Nephron progenitor cell (in vitro differentiated cells): ENCODE data around the gene KLK10.

Experiments used
- DNase-seq: peaks from one replicate; pipeline ENCODE4 v3.0.0; 2021
- H3K27ac Mint-ChIP-seq: 2 replicates; pipeline ENCODE4 v1.8.0; 2021; ENCODE audit warnings: mild to moderate bottlenecking, moderate library complexity, mixed read lengths
- H3K27me3 Mint-ChIP-seq: 2 replicates; pipeline ENCODE4 v1.8.0; 2021; ENCODE audit warnings: mild to moderate bottlenecking, low read depth, mixed read lengths; ENCODE audit not compliant: poor library complexity
- H3K36me3 Mint-ChIP-seq: 2 replicates; pipeline ENCODE4 v1.8.0; 2021; ENCODE audit warnings: low read depth, mixed read lengths
- H3K4me1 Mint-ChIP-seq: 2 replicates; pipeline ENCODE4 v1.8.0; 2021; ENCODE audit warnings: mixed read lengths
- H3K4me3 Mint-ChIP-seq: 2 replicates; pipeline ENCODE4 v1.8.0; 2021; ENCODE audit warnings: mild to moderate bottlenecking, moderate library complexity, mixed read lengths
- H3K9me3 Mint-ChIP-seq: 2 replicates; pipeline ENCODE4 v1.8.0; 2021; ENCODE audit warnings: mild to moderate bottlenecking, moderate library complexity, mixed read lengths
- CTCF ChIP-seq: fragments of 200-600 bp; sonication (generic); IDR thresholded peaks from 2 replicates; pipeline ENCODE4 v1.5.0; 2021; ENCODE audit warnings: antibody characterized with exemption

KLK10 gene

GRCh38 chr19:51005248-51005647 lies 14.3 kb downstream of the KLK10 start:
- DNase-seq, result no peak
- Mint-ChIP-seq H3K9me3 (no peaks in the 10 kb centered on the region), H3K4me1 (peaks cover 47% of the 10 kb centered on the region), H3K27ac (no peak overlapping the region), H3K27me3 (peaks cover 69% of the 10 kb centered on the region), H3K4me3 (no peak overlapping the region), H3K36me3 (no peaks in the 10 kb centered on the region)
- no peak for TF ChIP-seq CTCF

GRCh38 chr19:51003316-51003715 lies 16.2 kb downstream of the KLK10 start:
- TF ChIP-seq CTCF, result no peak
- Mint-ChIP-seq H3K27ac (no peak overlapping the region), H3K36me3 (no peaks in the 10 kb centered on the region), H3K9me3 (no peaks in the 10 kb centered on the region), H3K4me3 (no peak overlapping the region), H3K4me1 (peaks cover 52% of the 10 kb centered on the region), H3K27me3 (peaks cover 65% of the 10 kb centered on the region)
- no peak for DNase-seq

GRCh38 chr19:51002542-51003311 lies 16.8 kb downstream of the KLK10 start:
- Mint-ChIP-seq H3K27ac (peak overlapping the region; percentile 95), H3K36me3 (no peaks in the 10 kb centered on the region), H3K4me1 (peaks cover 58% of the 10 kb centered on the region), H3K9me3 (no peaks in the 10 kb centered on the region), H3K4me3 (peak overlapping the region; percentile 56), H3K27me3 (peaks cover 66% of the 10 kb centered on the region)
- no peak for TF ChIP-seq CTCF
- peak; percentile 68 for DNase-seq

- Mint-ChIP-seq H3K9me3 (no peaks in the 10 kb centered on the region), H3K27me3 (peaks cover 66% of the 10 kb centered on the region), H3K36me3 (no peaks in the 10 kb centered on the region), H3K4me1 (peaks cover 58% of the 10 kb centered on the region), H3K27ac (peak overlapping the region; percentile 95), H3K4me3 (peak overlapping the region; percentile 56)
- peak; percentile 61 for DNase-seq
- TF ChIP-seq CTCF, result no peak
Observed at GRCh38 chr19:51002089-51002532, 17.4 kb downstream of the KLK10 start.

- H3K4me1 Mint-ChIP-seq, result peaks cover 58% of the 10 kb centered on the region
- H3K27ac Mint-ChIP-seq, result peak within 1 kb of the TSS; percentile 95
- H3K27me3 Mint-ChIP-seq, result peaks cover 66% of the 10 kb centered on the region
- no peaks in the 10 kb centered on the region for H3K36me3 Mint-ChIP-seq
- TF ChIP-seq CTCF, result no peak
- no peak for DNase-seq
- peak within 1 kb of the TSS; percentile 56 for H3K4me3 Mint-ChIP-seq
- H3K9me3 Mint-ChIP-seq, result no peaks in the 10 kb centered on the region
Observed at GRCh38 chr19:51001515-51001914, 18.0 kb downstream of the KLK10 start, which contains the start of gene KLK8. Gene KLK8, minus strand, starts transcription at chr19:51001604. Its CDS starts 437 bp downstream, at chr19:51001167.

GRCh38 chr19:51000981-51001380 lies 18.5 kb downstream of the KLK10 start:
- peak overlapping the region; percentile 95 for H3K27ac Mint-ChIP-seq
- peak overlapping the region; percentile 56 for H3K4me3 Mint-ChIP-seq
- H3K9me3 Mint-ChIP-seq, result no peaks in the 10 kb centered on the region
- no peak for DNase-seq
- H3K36me3 Mint-ChIP-seq, result no peaks in the 10 kb centered on the region
- TF ChIP-seq CTCF, result no peak
- peaks cover 53% of the 10 kb centered on the region for H3K4me1 Mint-ChIP-seq
- peaks cover 66% of the 10 kb centered on the region for H3K27me3 Mint-ChIP-seq
